IMR-90 (cell line): ENCODE data around the gene PRKACG. TPM values are rescaled to one million over a fixed set of nuclear protein-coding genes. Genes with fewer than 3 reads are reported as not detected.

Experiments
- ATAC-seq: fragments of 200-7000 bp; cut with Tn5 transposase; 2 replicates; pipeline ENCODE4 v1.9.1; 2020; ENCODE audit warnings: low read depth, mild to moderate bottlenecking, moderate library complexity
- BruUV-seq: library from RNA; stranded (reverse); fragments of 400-500 nt; replicated peaks from 2 replicates; lab custom pipeline; 2021; lab: Mats Ljungman, UMichigan
- CTCF ChIA-PET: fragments of 300-600 bp; formaldehyde crosslinking; extraction: SDS; loops from one replicate; lab custom pipeline; 2021; ENCODE audit warnings: antibody characterized with exemption; lab: Yijun Ruan, JAX
- POLR2A ChIA-PET: fragments of 300-600 bp; sonication (Branson Sonifier 250); formaldehyde crosslinking; loops from one replicate; lab custom pipeline; 2022; ENCODE audit warnings: antibody characterized with exemption; ENCODE audit not compliant: unreplicated experiment; lab: Charles Lee
- DNase-seq: peaks from one replicate; pipeline ENCODE4 v3.0.0; 2013
- H2AFZ ChIP-seq: replicated peaks from 2 replicates; pipeline ENCODE3; 2013; ENCODE audit warnings: low read length, mild to moderate bottlenecking; ENCODE audit not compliant: poor library complexity
- H2AK5ac ChIP-seq: 2 replicates; pipeline ENCODE4 v1.6.1; 2013; ENCODE audit warnings: low read depth, low read length, inconsistent platforms
- H2AK9ac ChIP-seq: replicated peaks from 2 replicates; pipeline ENCODE3; 2013; ENCODE audit warnings: mild to moderate bottlenecking, low read depth, low read length, moderate library complexity; ENCODE audit not compliant: poor library complexity
- H2BK120ac ChIP-seq: 2 replicates; pipeline ENCODE4 v1.6.1; 2013; ENCODE audit warnings: low read depth, low read length, inconsistent platforms
- H2BK15ac ChIP-seq: 3 replicates; pipeline ENCODE4 v1.6.1; 2013; ENCODE audit warnings: low read depth, low read length, inconsistent platforms
- H2BK20ac ChIP-seq: 2 replicates; pipeline ENCODE4 v1.6.1; 2013; ENCODE audit warnings: low read depth, mild to moderate bottlenecking, inconsistent platforms, low read length, moderate library complexity
- H2BK5ac ChIP-seq: 2 replicates; pipeline ENCODE4 v1.6.1; 2013; ENCODE audit warnings: mild to moderate bottlenecking, low read depth, low read length, inconsistent platforms; ENCODE audit not compliant: poor library complexity, severe bottlenecking
- H3K14ac ChIP-seq: replicated peaks from 2 replicates; pipeline ENCODE4 v1.6.1; 2013; ENCODE audit warnings: low read depth, low read length, inconsistent platforms
- H3K18ac ChIP-seq: 2 replicates; pipeline ENCODE4 v1.6.1; 2013; ENCODE audit warnings: low read depth, low read length, control low read depth
- H3K23ac ChIP-seq: 2 replicates; pipeline ENCODE4 v1.6.1; 2013; ENCODE audit warnings: low read depth, low read length, inconsistent platforms
- H3K27ac ChIP-seq: 2 replicates; pipeline ENCODE4 v1.5.1; 2013; ENCODE audit warnings: mild to moderate bottlenecking, control low read depth, low read length; ENCODE audit not compliant: insufficient read depth
- H3K27me3 ChIP-seq: 2 replicates; pipeline ENCODE4 v1.6.1; 2013; ENCODE audit warnings: low read length; ENCODE audit not compliant: control insufficient read depth, insufficient read depth
- H3K36me3 ChIP-seq: 2 replicates; pipeline ENCODE4 v1.6.1; 2013; ENCODE audit warnings: low read length, mixed read lengths; ENCODE audit not compliant: control insufficient read depth, insufficient read depth
- H3K4ac ChIP-seq: 2 replicates; pipeline ENCODE4 v1.6.1; 2013; ENCODE audit warnings: low read depth, low read length, inconsistent platforms
- H3K4me1 ChIP-seq: 2 replicates; pipeline ENCODE4 v1.6.1; 2013; ENCODE audit warnings: low read length, mixed read lengths; ENCODE audit not compliant: control insufficient read depth, insufficient read depth
- H3K4me2 ChIP-seq: 2 replicates; pipeline ENCODE4 v1.6.1; 2013; ENCODE audit warnings: low read depth, mild to moderate bottlenecking, control low read depth, low read length, moderate library complexity
- H3K4me3 ChIP-seq: 2 replicates; pipeline ENCODE4 v1.5.1; 2013; ENCODE audit warnings: low read depth, mild to moderate bottlenecking, control low read depth, low read length, moderate library complexity; ENCODE audit not compliant: insufficient read depth
- H3K56ac ChIP-seq: 2 replicates; pipeline ENCODE4 v1.6.1; 2013; ENCODE audit warnings: low read length, inconsistent platforms; ENCODE audit not compliant: insufficient read depth; ENCODE audit errors: extremely low read depth
- H3K79me1 ChIP-seq, 2 experiments: 2 replicates each; pipeline ENCODE4 v1.6.1; 2013; ENCODE audit warnings: low read length in 2 of 2, inconsistent platforms in 1 of 2, low read depth in 1 of 2
- H3K9ac ChIP-seq: 2 replicates; pipeline ENCODE4 v1.6.1; 2013; ENCODE audit warnings: low read depth, low read length, control low read depth
- H3K9me1 ChIP-seq: 2 replicates; pipeline ENCODE4 v1.6.1; 2013; ENCODE audit warnings: low read length, inconsistent platforms; ENCODE audit not compliant: insufficient read depth
- H3K9me3 ChIP-seq: 2 replicates; pipeline ENCODE4 v1.6.1; 2013; ENCODE audit warnings: low read length; ENCODE audit not compliant: control insufficient read depth, insufficient read depth
- H4K20me1 ChIP-seq: 2 replicates; pipeline ENCODE4 v1.6.1; 2013; ENCODE audit warnings: low read length, inconsistent platforms; ENCODE audit not compliant: insufficient read depth
- H4K5ac ChIP-seq: 2 replicates; pipeline ENCODE4 v1.6.1; 2013; ENCODE audit warnings: mild to moderate bottlenecking, low read depth, low read length, control low read depth
- H4K8ac ChIP-seq, 2 experiments: 2 replicates each; pipeline ENCODE4 v1.6.1; 2013; ENCODE audit warnings: low read depth in 2 of 2, low read length in 2 of 2, control low read depth in 1 of 2, inconsistent platforms in 1 of 2
- H4K91ac ChIP-seq: 2 replicates; pipeline ENCODE4 v1.6.1; 2013; ENCODE audit warnings: low read depth, low read length, inconsistent platforms; ENCODE audit not compliant: insufficient read depth
- CEBPB ChIP-seq: IDR thresholded peaks from 2 replicates; pipeline ENCODE4 v1.6.1; 2012; ENCODE audit warnings: low read depth, low read length, improper control_type of control experiment
- FOS ChIP-seq: fragments of 150-350 bp; IDR thresholded peaks from 2 replicates; pipeline ENCODE4 v1.6.1; 2016; ENCODE audit warnings: low read depth, low read length
- WGBS, 2 experiments: methylation state at CpG; one replicate each; pipeline versions ENCODE4 v1.1.5 to v1.1.7; 2013; ENCODE audit warnings: missing lambda C conversion rate in 2 of 2; ENCODE audit not compliant: insufficient read length in 1 of 2; ENCODE audit errors: extremely low coverage in 2 of 2; 5-methylcytosine and 5-hydroxymethylcytosine counted together
- dilution Hi-C: fragments of 300-500 bp; cut with HindIII; formaldehyde crosslinking; loops from one replicate; pipeline ENCODE4 v1.14.3; 2018; ENCODE audit warnings: low sequenced_read_pairs; ENCODE audit not compliant: unreplicated experiment
- in situ Hi-C: fragments of 300-500 bp; cut with MboI; formaldehyde crosslinking; loops from 3 replicates; pipeline ENCODE4 v1.14.3; 2019; ENCODE audit warnings: low sequenced_read_pairs, inconsistent platforms, mixed read lengths
- intact Hi-C: fragments of 100-400 bp; cut with micrococcal nuclease; formaldehyde crosslinking; loops from 2 replicates; pipeline ENCODE4 v1.10.0; 2022
- polyA plus RNA-seq, 3 experiments: library from polyadenylated mRNA; depleted of rRNA; stranded (reverse); fragments of >200 nt; gene quantifications; 2 replicates each; pipeline ENCODE4 v1.2.3, GENCODE V29; 2012; ENCODE audit warnings: low replicate concordance in 1 of 3
- total RNA-seq: library from RNA; depleted of rRNA; stranded (reverse); fragments of >200 nt; gene quantifications from 2 replicates; pipeline ENCODE4 v1.2.3, GENCODE V29; 2012

PRKACG gene
- total and polyA plus RNA-seq, 2 of the 4 experiments (the other 2 are of a cell fraction): not detected

DNA sequence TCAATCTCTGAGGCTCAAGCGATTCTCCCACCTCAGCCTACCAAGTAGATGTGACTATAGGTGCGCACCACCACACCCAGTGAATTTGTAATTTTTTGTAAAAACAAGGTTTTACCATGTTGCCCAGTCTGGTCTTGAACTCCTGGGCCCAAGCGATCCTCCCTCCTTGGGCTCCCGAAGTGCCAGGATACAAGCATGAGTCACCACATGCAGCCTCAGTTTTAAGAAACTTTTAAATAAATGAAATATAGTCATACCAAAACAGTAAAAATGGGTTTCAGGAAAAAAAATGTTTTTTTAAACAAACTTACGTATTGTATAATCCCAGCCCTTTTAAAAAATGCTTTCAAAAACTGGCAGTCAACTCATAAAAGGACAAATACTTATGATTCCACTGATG, 48.3 kb upstream of the PRKACG start:
- Histone ChIP-seq H2BK5ac (no peak overlapping the region), H3K36me3 (peaks cover 7% of the 10 kb centered on the region), H2BK20ac (no peak overlapping the region), H4K20me1 (no peaks in the 10 kb centered on the region; the same call in 1 of the 2 replicates), H4K8ac (no peak overlapping the region), H3K23ac (no peak overlapping the region), H3K9ac (no peak overlapping the region), H4K91ac (no peak overlapping the region), H3K79me1 (peaks cover 3 to 5% of the 10 kb centered on the region in 2 experiments; a peak in 3 of 4 replicates), H3K4ac (no peak overlapping the region), H2BK120ac (no peak overlapping the region), H3K27ac (peak overlapping the region; percentile 66; the same call in 1 of the 2 replicates), H3K4me3 (no peak overlapping the region), H3K27me3 (no peaks in the 10 kb centered on the region), H3K9me1 (peaks cover 2% of the 10 kb centered on the region; the same call in 1 of the 2 replicates), H4K5ac (peak overlapping the region; percentile 29; the same call in 1 of the 2 replicates), H3K18ac (peak overlapping the region; percentile 59; the same call in 1 of the 2 replicates), H2AK9ac (no peak overlapping the region), H2AFZ (no peak overlapping the region), H3K4me1 (peaks cover 2% of the 10 kb centered on the region; the same call in 1 of the 2 replicates), H2AK5ac (no peak overlapping the region), H3K9me3 (no peaks in the 10 kb centered on the region), H3K14ac (no peak overlapping the region), H3K56ac (no peak overlapping the region), H2BK15ac (no peak overlapping the region), H3K4me2 (no peak overlapping the region)
- DNase-seq (peak; percentile 25), ATAC-seq (peak; percentile 79)
- intact Hi-C loops (no loop called here), dilution Hi-C loops (no loop called here), in situ Hi-C loops (loop anchor here (25.0 kb wide), 1 partner anchor 500 kb away; no protein-coding TSS in a partner anchor)
- no TSS peak for BruUV-seq
- CTCF ChIA-PET: interaction anchor here (0.6 kb wide), 1 partner anchor 86 kb away, joined by 3 read pairs; no protein-coding TSS in a partner anchor
- WGBS, 2 experiments: no CpG with 5 or more reads among the region's 5 CpGs
- no peak for TF ChIP-seq CEBPB
- TF ChIP-seq FOS: peak; percentile 52; the same call in 1 of the 2 replicates
- POLR2A ChIA-PET: no interaction called here
